GM13977 (cell line): ENCODE measurements around the gene MED12.

Experiments used
- DNase-seq: peaks from one replicate; pipeline ENCODE4 v3.0.0; 2012; ENCODE audit warnings: low spot score
- CTCF ChIP-seq: IDR thresholded peaks from 2 replicates; pipeline ENCODE4 v1.5.1; 2012; ENCODE audit warnings: mild to moderate bottlenecking, control low read depth; ENCODE audit not compliant: insufficient read depth; ENCODE audit errors: extremely low read depth, missing control alignments
- in situ Hi-C: fragments of 300-500 bp; cut with MboI; formaldehyde crosslinking; loops from one replicate; pipeline ENCODE4 v1.12.0; 2022; ENCODE audit warnings: low sequenced_read_pairs, low pct_unique_long_range_greater_than_20kb, mixed read lengths, inconsistent platforms; ENCODE audit not compliant: unreplicated experiment

MED12 gene

GRCh38 chrX:71182871-71183270 lies 64.5 kb downstream of the MED12 start:
- DNase-seq = no peak
- TF ChIP-seq CTCF = no peak
- in situ Hi-C loops = no loop called here

GRCh38 chrX:71183341-71183740 lies 64.9 kb downstream of the MED12 start:
- no peak for TF ChIP-seq CTCF
- DNase-seq = no peak
- in situ Hi-C loops = no loop called here

GRCh38 chrX:71184092-71184491 lies 65.7 kb downstream of the MED12 start:
- in situ Hi-C loops = no loop called here
- TF ChIP-seq CTCF = no peak
- DNase-seq = no peak

- TF ChIP-seq CTCF = no peak
- DNase-seq = no peak
- in situ Hi-C loops = no loop called here
Measured at GRCh38 chrX:71184803-71185495, 66.6 kb downstream of the MED12 start.

GRCh38 chrX:71191248-71191647 lies 72.9 kb downstream of the MED12 start:
- DNase-seq = no peak
- no peak for TF ChIP-seq CTCF
- in situ Hi-C loops = no loop called here
